GM12873 (cell line): ENCODE data around the gene MSI2.

ENCODE experiments used
- TF ChIP-seq, protein P1 (sequence below): IDR thresholded peaks from 2 replicates; pipeline ENCODE4 v1.5.1; 2012; ENCODE audit warnings: low read depth, mild to moderate bottlenecking, moderate library complexity, low read length, control low read depth; ENCODE audit not compliant: insufficient read depth; ENCODE audit errors: missing control alignments

The MSI2 gene

DNA sequence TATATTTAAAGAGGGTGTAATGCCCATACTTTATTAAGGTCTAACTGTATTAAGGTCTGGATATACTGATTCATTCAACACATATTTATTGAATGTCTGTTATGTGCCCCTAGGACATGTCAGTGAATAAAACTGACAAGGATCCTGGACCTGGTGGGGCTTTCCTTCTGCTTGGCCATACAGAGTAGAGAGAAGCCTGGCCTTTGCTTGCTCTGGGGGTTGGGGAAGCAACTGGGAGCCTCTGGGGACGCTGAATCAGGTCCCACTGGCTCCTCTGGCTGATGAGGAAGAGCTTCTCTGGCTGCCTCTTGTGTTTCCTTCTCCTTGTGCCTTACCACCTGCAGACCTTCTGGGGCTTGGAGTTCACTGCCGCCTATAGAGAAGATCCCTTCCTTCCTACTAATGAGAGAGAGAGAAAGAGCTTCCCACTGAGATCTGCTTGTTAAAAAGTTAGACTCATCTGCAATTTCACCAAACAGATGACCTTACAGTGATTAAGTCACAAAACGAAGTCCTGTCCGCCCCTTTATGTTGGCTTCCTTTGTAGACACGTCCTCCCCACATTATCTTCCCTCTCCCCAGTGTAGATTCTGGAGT lies 49.7 kb downstream of the MSI2 start:
- TF ChIP-seq, protein P1, sequence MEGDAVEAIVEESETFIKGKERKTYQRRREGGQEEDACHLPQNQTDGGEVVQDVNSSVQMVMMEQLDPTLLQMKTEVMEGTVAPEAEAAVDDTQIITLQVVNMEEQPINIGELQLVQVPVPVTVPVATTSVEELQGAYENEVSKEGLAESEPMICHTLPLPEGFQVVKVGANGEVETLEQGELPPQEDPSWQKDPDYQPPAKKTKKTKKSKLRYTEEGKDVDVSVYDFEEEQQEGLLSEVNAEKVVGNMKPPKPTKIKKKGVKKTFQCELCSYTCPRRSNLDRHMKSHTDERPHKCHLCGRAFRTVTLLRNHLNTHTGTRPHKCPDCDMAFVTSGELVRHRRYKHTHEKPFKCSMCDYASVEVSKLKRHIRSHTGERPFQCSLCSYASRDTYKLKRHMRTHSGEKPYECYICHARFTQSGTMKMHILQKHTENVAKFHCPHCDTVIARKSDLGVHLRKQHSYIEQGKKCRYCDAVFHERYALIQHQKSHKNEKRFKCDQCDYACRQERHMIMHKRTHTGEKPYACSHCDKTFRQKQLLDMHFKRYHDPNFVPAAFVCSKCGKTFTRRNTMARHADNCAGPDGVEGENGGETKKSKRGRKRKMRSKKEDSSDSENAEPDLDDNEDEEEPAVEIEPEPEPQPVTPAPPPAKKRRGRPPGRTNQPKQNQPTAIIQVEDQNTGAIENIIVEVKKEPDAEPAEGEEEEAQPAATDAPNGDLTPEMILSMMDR = no peak

DNA sequence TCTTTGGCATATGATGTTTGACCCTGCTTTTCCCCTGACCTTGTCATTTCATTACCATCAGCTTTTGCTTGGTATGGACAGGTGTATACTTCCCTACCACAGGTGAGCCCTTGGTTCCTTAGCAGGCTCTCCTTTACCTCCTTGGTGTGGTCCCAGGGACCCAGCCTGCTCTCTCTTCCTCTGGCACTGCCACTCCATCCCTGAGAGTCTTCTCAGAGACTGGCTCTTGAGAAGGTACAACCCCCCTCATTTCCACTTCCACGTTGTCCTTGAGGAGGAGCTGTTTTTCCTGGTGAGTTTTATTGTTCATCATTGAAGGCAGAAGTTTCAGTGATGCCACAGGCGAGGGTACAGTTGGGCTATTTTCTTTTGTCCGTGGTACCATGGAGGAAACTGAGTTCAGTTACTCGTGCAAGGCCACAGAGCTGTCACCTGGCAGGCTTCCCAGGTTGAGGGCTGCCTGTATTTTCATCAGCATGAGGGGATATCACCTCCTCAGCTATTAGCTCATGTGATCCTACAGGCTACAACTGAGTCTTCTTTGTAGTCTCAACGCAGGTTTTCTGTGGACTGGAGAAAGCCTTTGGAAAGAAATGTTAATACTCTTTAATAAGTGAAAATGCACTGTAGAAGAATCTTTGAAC lies 52.3 kb downstream of the MSI2 start:
- TF ChIP-seq, protein P1 = no peak

DNA sequence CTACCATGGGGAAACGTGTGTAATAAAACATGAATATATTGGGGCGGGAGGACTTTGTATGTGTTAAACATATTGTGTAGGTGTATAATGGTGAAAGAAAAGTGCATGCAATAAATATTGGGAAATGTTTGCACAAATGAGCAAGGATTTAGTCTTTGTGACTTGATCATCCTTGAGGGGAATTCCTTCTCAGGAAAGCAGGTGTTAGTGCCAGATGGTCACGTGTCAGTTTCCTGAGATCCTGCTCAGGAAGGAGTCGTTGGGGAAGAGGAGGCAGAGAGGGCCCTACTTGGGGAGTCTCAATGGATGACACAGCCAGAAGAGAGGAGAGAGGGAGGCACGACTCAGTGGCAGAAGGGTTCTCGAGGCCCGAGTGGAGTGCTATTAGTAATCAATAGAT lies 53.2 kb downstream of the MSI2 start:
- TF ChIP-seq, protein P1 = no peak

DNA sequence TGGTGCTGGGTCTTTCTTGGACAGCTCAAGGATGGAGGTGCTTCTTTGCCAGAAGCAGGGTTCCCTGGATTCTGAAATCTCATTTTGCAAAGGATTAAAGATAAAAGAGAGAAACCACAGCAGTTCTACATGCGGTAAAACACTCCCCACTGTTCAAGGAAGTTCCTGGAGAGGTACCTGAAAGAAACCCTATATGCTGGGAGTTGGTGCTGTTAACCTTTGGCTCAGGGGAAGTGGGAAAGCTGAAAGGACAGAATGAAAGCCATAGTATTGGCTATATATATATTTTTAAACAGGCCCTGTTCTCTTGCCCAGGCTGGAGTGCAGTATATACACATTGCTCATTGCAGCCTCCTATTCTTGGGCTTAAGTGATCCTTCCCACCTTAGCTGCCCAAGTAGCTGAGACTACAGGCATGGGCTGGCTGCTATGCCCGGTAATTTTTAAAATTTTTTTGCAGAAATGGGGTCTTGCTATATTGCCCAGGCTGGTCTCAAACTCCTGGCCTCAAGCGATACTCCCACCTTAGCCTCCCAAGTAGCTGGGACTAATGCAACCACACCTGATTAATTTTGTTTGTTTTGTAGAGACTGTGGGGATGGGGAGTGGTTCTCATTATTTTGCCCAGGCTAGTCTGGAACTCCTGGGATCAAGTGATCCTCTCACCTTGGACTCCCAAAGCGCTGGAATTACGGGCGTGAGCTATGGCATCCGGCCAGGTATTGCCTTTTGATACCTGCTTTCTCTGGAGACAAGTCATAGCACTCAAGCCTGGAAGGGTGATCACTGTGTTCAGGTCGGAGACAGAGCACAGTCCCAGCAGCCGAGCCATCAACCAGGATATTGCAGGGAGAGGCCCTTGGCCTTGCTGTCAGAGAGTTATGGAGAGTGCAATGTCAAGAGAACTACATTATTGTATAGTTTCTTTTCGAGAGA lies 55.2 kb downstream of the MSI2 start:
- TF ChIP-seq, protein P1 = no peak

DNA sequence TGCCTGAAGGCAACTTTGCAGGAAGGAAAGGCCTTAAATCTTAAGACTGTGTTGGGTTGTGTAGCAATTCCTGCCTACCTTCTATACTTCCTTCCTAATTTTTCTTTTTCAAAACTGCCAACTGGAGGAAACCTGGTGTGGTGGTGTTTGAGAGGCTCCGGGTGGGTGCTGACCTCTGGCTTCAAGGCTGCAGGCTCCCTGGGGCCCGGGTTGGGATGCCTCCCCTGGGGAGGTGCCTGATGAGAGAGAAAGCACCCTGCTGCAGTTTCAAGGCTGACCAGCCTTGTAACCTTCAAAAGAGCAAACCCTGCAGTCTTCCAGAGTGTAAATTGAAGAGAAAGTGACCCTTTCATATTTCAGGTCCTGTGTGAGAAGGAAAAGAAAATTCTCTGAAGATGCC lies 55.9 kb downstream of the MSI2 start:
- TF ChIP-seq, protein P1 = no peak

DNA sequence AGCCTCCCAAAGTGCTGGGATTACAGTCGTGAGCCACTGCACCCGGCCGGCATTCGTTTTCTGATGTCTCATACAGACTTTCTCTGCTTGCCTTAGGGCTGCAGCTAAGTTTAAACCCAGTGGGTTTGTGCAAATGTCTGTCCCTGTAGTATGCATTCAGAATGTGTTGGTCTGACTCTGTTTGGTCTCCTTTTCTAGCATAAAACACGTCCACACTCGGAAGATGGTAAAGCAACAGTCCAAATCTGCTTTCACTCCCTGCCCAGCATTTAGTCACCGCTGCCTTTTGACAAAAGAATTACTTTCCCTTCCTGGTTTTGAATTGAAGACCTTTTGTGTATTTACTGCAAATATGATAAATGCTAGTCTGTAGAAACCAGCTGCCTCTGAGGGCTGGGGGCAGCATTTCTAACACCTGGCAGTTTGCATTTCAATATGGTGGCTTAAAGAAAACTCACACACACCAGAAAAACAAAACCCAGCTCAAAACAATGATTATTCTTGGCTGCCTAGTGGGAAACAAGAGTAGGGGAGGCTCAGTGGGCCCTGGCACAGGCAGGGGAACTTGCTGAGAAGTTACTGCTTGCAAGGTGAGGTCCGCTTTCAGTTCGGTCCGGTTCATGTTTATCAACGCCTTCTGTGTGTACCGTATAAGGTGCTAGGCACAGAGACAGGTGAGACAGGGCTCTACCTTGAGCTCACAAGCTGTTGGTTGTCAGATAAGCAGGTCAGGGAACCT lies 56.9 kb downstream of the MSI2 start:
- TF ChIP-seq, protein P1 = no peak
